Astrocyte (in vitro differentiated cells and primary cell): Measurements from ENCODE around the gene ANKRD40. TPM values are rescaled to one million over a fixed set of nuclear protein-coding genes. Genes with fewer than 3 reads are reported as not detected.

Source experiments
- DNase-seq: peaks from one replicate; pipeline ENCODE4 v3.0.0-alpha.2; 2010; ENCODE audit warnings: low read depth
- FAIRE-seq: peaks from 2 replicates; lab custom pipeline; 2011; peaks lifted over from hg19 to GRCh38; lab: Jason Lieb, UNC
- H2AFZ ChIP-seq: 2 replicates; pipeline ENCODE4 v1.6.0; 2012; ENCODE audit warnings: low read depth, low read length, inconsistent platforms
- H3K27ac ChIP-seq: 2 replicates; pipeline ENCODE4 v1.5.1; 2011; ENCODE audit warnings: low read depth, low read length, inconsistent platforms
- H3K27me3 ChIP-seq: 2 replicates; pipeline ENCODE4 v1.6.0; 2011; ENCODE audit warnings: low read length, inconsistent platforms; ENCODE audit not compliant: insufficient read depth
- H3K36me3 ChIP-seq: 2 replicates; pipeline ENCODE4 v1.5.1; 2011; ENCODE audit warnings: low read length, inconsistent platforms; ENCODE audit not compliant: insufficient read depth
- H3K4me1 ChIP-seq: 2 replicates; pipeline ENCODE4 v1.5.1; 2011; ENCODE audit warnings: low read length, inconsistent platforms; ENCODE audit not compliant: insufficient read depth
- H3K4me2 ChIP-seq: 2 replicates; pipeline ENCODE4 v1.6.0; 2012; ENCODE audit warnings: low read length, inconsistent platforms
- H3K4me3 ChIP-seq: 2 replicates; pipeline ENCODE4 v1.5.1; 2011; ENCODE audit warnings: low read depth, mild to moderate bottlenecking, low read length, inconsistent platforms; ENCODE audit not compliant: insufficient read depth
- H3K79me2 ChIP-seq: 2 replicates; pipeline ENCODE4 v1.6.0; 2012; ENCODE audit warnings: mild to moderate bottlenecking, low read length, inconsistent platforms; ENCODE audit not compliant: insufficient read depth
- H3K9ac ChIP-seq: 2 replicates; pipeline ENCODE4 v1.6.0; 2012; ENCODE audit warnings: mild to moderate bottlenecking, low read length, inconsistent platforms
- H3K9me3 ChIP-seq: 2 replicates; pipeline ENCODE4 v1.5.1; 2012; ENCODE audit warnings: low read depth, mild to moderate bottlenecking, low read length, inconsistent platforms; ENCODE audit not compliant: insufficient read depth
- H4K20me1 ChIP-seq: 2 replicates; pipeline ENCODE4 v1.6.0; 2012; ENCODE audit warnings: low read length, inconsistent platforms; ENCODE audit not compliant: insufficient read depth
- H3K27ac Mint-ChIP-seq: one replicate; pipeline ENCODE4 v1.8.0; 2021; ENCODE audit warnings: mild to moderate bottlenecking, mixed read lengths; ENCODE audit not compliant: unreplicated experiment
- H3K27me3 Mint-ChIP-seq: one replicate; pipeline ENCODE4 v1.8.0; 2021; ENCODE audit warnings: low read depth, mixed read lengths; ENCODE audit not compliant: unreplicated experiment
- H3K36me3 Mint-ChIP-seq: one replicate; pipeline ENCODE4 v1.8.0; 2021; ENCODE audit warnings: low read depth, mixed read lengths; ENCODE audit not compliant: unreplicated experiment
- H3K4me1 Mint-ChIP-seq: one replicate; pipeline ENCODE4 v1.8.0; 2021; ENCODE audit warnings: low read depth, mixed read lengths; ENCODE audit not compliant: unreplicated experiment
- H3K4me3 Mint-ChIP-seq: one replicate; pipeline ENCODE4 v1.8.0; 2021; ENCODE audit warnings: mild to moderate bottlenecking, moderate library complexity, mixed read lengths; ENCODE audit not compliant: unreplicated experiment
- H3K9me3 Mint-ChIP-seq: one replicate; pipeline ENCODE4 v1.8.0; 2021; ENCODE audit warnings: mild to moderate bottlenecking, mixed read lengths; ENCODE audit not compliant: unreplicated experiment
- EZH2 ChIP-seq: IDR thresholded peaks from 2 replicates; pipeline ENCODE4 v1.6.1; 2012; ENCODE audit warnings: mild to moderate bottlenecking, low read length, inconsistent platforms; ENCODE audit not compliant: insufficient read depth
- total RNA-seq: library from RNA; stranded (reverse); gene quantifications from 2 replicates; pipeline ENCODE4 v1.2.1, GENCODE V29; 2021
- TF ChIP-seq, protein P1 (sequence below): IDR thresholded peaks from 2 replicates; pipeline ENCODE4 v1.5.1; 2011; ENCODE audit warnings: low read depth, mild to moderate bottlenecking, inconsistent platforms, low read length, moderate library complexity; ENCODE audit not compliant: insufficient read depth

The ANKRD40 gene
- total RNA-seq, 1 donor from 2014 or later, result 38.3 TPM

DNA sequence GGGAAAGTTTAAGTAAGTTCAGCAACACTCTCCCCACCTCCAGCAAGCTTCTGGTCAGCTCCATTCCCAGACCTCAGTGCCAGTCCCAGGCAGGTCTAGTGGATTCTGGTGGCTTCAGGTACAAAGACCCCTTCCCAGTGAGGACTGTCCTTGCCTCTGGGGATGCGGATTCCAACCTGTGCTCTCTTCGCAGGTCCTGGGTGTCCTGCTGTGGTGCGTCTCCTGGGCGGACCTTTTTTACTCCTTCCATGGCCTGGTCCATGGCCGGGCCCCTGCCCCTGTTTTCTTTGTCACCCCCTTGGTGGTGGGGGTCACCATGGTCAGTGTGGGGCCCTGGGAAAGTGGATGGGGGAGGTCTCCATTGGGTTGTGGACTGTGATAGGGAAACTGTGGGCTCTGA lies 51.2 kb downstream of the ANKRD40 start:
- Histone ChIP-seq H3K4me1 (peaks cover 16% of the 10 kb centered on the region), H3K9ac (no peak overlapping the region), H3K27ac (no peak overlapping the region), H3K36me3 (no peaks in the 10 kb centered on the region), H3K79me2 (no peaks in the 10 kb centered on the region), H4K20me1 (no peaks in the 10 kb centered on the region), H3K27me3 (no peaks in the 10 kb centered on the region), H2AFZ (no peak overlapping the region), H3K9me3 (no peaks in the 10 kb centered on the region), H3K4me2 (no peak overlapping the region), H3K4me3 (no peak overlapping the region)
- Mint-ChIP-seq H3K9me3 (no peaks in the 10 kb centered on the region), H3K36me3 (no peaks in the 10 kb centered on the region), H3K4me3 (no peak overlapping the region), H3K4me1 (peaks cover 5% of the 10 kb centered on the region), H3K27ac (no peak overlapping the region), H3K27me3 (peaks cover 24% of the 10 kb centered on the region)
- no peak for DNase-seq
- FAIRE-seq, result no peak
- no peak for TF ChIP-seq EZH2
- TF ChIP-seq, protein P1, sequence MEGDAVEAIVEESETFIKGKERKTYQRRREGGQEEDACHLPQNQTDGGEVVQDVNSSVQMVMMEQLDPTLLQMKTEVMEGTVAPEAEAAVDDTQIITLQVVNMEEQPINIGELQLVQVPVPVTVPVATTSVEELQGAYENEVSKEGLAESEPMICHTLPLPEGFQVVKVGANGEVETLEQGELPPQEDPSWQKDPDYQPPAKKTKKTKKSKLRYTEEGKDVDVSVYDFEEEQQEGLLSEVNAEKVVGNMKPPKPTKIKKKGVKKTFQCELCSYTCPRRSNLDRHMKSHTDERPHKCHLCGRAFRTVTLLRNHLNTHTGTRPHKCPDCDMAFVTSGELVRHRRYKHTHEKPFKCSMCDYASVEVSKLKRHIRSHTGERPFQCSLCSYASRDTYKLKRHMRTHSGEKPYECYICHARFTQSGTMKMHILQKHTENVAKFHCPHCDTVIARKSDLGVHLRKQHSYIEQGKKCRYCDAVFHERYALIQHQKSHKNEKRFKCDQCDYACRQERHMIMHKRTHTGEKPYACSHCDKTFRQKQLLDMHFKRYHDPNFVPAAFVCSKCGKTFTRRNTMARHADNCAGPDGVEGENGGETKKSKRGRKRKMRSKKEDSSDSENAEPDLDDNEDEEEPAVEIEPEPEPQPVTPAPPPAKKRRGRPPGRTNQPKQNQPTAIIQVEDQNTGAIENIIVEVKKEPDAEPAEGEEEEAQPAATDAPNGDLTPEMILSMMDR, result no peak

DNA sequence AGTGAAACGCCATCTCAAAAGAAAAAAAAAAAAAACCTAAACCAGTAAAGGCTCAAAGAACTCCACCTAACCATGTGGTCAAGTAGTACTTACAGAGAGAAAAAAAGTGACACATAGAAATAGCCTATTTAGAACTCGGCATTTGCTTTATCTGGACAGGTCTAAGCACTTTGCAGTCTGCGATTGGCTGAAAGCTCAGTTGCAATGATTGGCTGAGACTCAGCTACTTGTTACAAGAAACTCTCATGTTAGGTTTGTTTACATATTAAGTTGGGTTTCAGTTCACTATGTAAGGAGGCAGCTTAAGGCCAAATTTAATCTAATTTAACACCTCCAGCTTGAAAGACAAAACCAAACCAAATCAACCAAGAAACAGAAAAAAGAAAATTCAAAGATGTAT lies 54.0 kb downstream of the ANKRD40 start:
- no peak for FAIRE-seq

DNA sequence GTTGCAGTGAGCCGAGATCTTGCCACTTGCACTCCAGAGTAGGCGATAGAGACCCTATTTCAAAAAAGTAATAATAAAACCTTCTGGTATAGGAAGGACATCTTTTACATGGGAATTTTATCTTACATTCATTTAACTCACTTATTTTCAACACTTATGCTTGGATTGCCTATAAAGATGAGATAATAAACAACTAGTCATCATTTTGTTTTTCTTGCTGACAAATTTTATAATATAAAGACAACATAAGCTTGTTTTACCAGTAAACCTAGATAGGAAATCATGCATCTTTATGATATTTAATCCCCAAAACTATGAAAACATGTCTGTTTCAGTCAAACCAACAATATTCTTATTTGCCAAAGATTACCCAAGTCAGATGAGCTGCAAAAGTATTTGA lies 56.1 kb downstream of the ANKRD40 start:
- DNase-seq, result no peak
- Histone ChIP-seq H3K4me3 (no peak overlapping the region), H3K9ac (no peak overlapping the region), H3K9me3 (no peaks in the 10 kb centered on the region), H2AFZ (no peak overlapping the region), H3K4me2 (no peak overlapping the region), H3K27me3 (no peaks in the 10 kb centered on the region), H4K20me1 (no peaks in the 10 kb centered on the region), H3K4me1 (no peaks in the 10 kb centered on the region), H3K79me2 (no peaks in the 10 kb centered on the region), H3K27ac (no peak overlapping the region), H3K36me3 (no peaks in the 10 kb centered on the region)
- H3K27me3 Mint-ChIP-seq, result peaks cover 12% of the 10 kb centered on the region
- no peak overlapping the region for H3K4me3 Mint-ChIP-seq
- no peak for FAIRE-seq
- no peaks in the 10 kb centered on the region for H3K4me1 Mint-ChIP-seq
- TF ChIP-seq, protein P1, result no peak
- TF ChIP-seq EZH2, result no peak
- no peaks in the 10 kb centered on the region for H3K9me3 Mint-ChIP-seq
- H3K36me3 Mint-ChIP-seq, result no peaks in the 10 kb centered on the region
- H3K27ac Mint-ChIP-seq, result no peak overlapping the region

More for the DNA sequence above, 54.0 kb downstream of the ANKRD40 start:
- no peaks in the 10 kb centered on the region for H4K20me1 ChIP-seq
- Mint-ChIP-seq H3K4me1 (no peaks in the 10 kb centered on the region), H3K9me3 (no peaks in the 10 kb centered on the region), H3K27ac (no peak overlapping the region), H3K36me3 (no peaks in the 10 kb centered on the region), H3K4me3 (no peak overlapping the region), H3K27me3 (peaks cover 22% of the 10 kb centered on the region)
- no peaks in the 10 kb centered on the region for H3K36me3 ChIP-seq
- H3K9me3 ChIP-seq, result no peaks in the 10 kb centered on the region
- H3K4me3 ChIP-seq, result no peak overlapping the region
- H3K4me2 ChIP-seq, result no peak overlapping the region
- no peaks in the 10 kb centered on the region for H3K27me3 ChIP-seq
- H2AFZ ChIP-seq, result no peak overlapping the region
- no peaks in the 10 kb centered on the region for H3K4me1 ChIP-seq
- no peak for DNase-seq
- no peak overlapping the region for H3K9ac ChIP-seq
- H3K27ac ChIP-seq, result no peak overlapping the region
- TF ChIP-seq, protein P1, result no peak
- no peak for TF ChIP-seq EZH2
- no peaks in the 10 kb centered on the region for H3K79me2 ChIP-seq
